Neural cell (in vitro differentiated cells): ENCODE measurements around the gene IL15RA. TPM values are rescaled to one million over a fixed set of nuclear protein-coding genes. Genes with fewer than 3 reads are reported as not detected.

Source experiments
- H2AFZ ChIP-seq: fragments of 200-600, 300-800 bp; sonication (generic), shearing (Covaris generic); 2 replicates; pipeline ENCODE4 v1.6.0; 2014; ENCODE audit warnings: low read depth, mild to moderate bottlenecking, antibody characterized with exemption, low read length, moderate library complexity
- H3F3A ChIP-seq: fragments of 200-600 bp; shearing (Covaris generic); 2 replicates; pipeline ENCODE4 v1.6.1; 2016; ENCODE audit warnings: mild to moderate bottlenecking, moderate library complexity, mixed read lengths, antibody characterized with exemption, low read length; ENCODE audit not compliant: insufficient read depth, poor library complexity, severe bottlenecking
- H3K27ac ChIP-seq: fragments of 200-600, 300-800 bp; sonication (generic), shearing (Covaris generic); 2 replicates; pipeline ENCODE4 v1.5.1; 2014; ENCODE audit warnings: mild to moderate bottlenecking, low read length, moderate library complexity
- H3K27me3 ChIP-seq: fragments of 300-800, 200-600 bp; sonication (generic), shearing (Covaris generic); 2 replicates; pipeline ENCODE4 v1.6.0; 2014; ENCODE audit warnings: mild to moderate bottlenecking, low read depth, low read length, moderate library complexity; ENCODE audit not compliant: insufficient read depth
- H3K36me3 ChIP-seq: fragments of 300-800, 200-600 bp; sonication (generic), shearing (Covaris generic); 2 replicates; pipeline ENCODE4 v1.5.1; 2014; ENCODE audit warnings: mild to moderate bottlenecking, antibody characterized with exemption, low read length, moderate library complexity; ENCODE audit not compliant: insufficient read depth
- H3K4me2 ChIP-seq: fragments of 300-800, 200-600 bp; sonication (generic), shearing (Covaris generic); 2 replicates; pipeline ENCODE4 v1.6.0; 2014; ENCODE audit warnings: mild to moderate bottlenecking, low read length
- H3K4me3 ChIP-seq: fragments of 300-800, 200-600 bp; sonication (generic), shearing (Covaris generic); 2 replicates; pipeline ENCODE4 v1.5.1; 2014; ENCODE audit warnings: mild to moderate bottlenecking, low read length, moderate library complexity
- H3K79me2 ChIP-seq: fragments of 200-600 bp; shearing (Covaris generic); replicated peaks from 2 replicates; pipeline ENCODE4 v1.6.0; 2014; ENCODE audit warnings: mild to moderate bottlenecking, low read length, moderate library complexity; ENCODE audit not compliant: insufficient read depth
- H3K9ac ChIP-seq: fragments of 300-800, 200-600 bp; sonication (generic), shearing (Covaris generic); 2 replicates; pipeline ENCODE4 v1.6.1; 2016; ENCODE audit warnings: mild to moderate bottlenecking, low read length, mixed read lengths
- H3K9me2 ChIP-seq: fragments of 200-600 bp; shearing (Covaris generic); 2 replicates; pipeline ENCODE4 v1.6.1; 2016; ENCODE audit warnings: mild to moderate bottlenecking, low read length, mixed read lengths; ENCODE audit not compliant: insufficient read depth
- H3K9me3 ChIP-seq: fragments of 200-600, 300-800 bp; sonication (generic), shearing (Covaris generic); 2 replicates; pipeline ENCODE4 v1.6.1; 2016; ENCODE audit warnings: mild to moderate bottlenecking, mixed run types, low read length, moderate library complexity, mixed read lengths
- H4K20me1 ChIP-seq: fragments of 200-600 bp; shearing (Covaris generic); 2 replicates; pipeline ENCODE4 v1.6.1; 2016; ENCODE audit warnings: mild to moderate bottlenecking, mixed run types; ENCODE audit not compliant: insufficient read depth
- CTCF ChIP-seq: fragments of 450-650 bp; IDR thresholded peaks from 2 replicates; pipeline ENCODE4 v1.5.1; 2014; ENCODE audit warnings: antibody characterized with exemption, mild to moderate bottlenecking, moderate library complexity; ENCODE audit not compliant: poor library complexity, severe bottlenecking
- EZH2 ChIP-seq: fragments of 200-600, 300-800 bp; shearing (Covaris generic), sonication (generic); IDR thresholded peaks from 2 replicates; pipeline ENCODE4 v1.6.1; 2014; ENCODE audit warnings: antibody characterized with exemption, low read length, borderline replicate concordance, mild to moderate bottlenecking; ENCODE audit not compliant: insufficient read depth, poor library complexity, severe bottlenecking
- MXI1 ChIP-seq: fragments of 450-650 bp; conservative IDR thresholded peaks from 2 replicates; pipeline ENCODE4 v1.6.1; 2014; ENCODE audit warnings: antibody characterized with exemption, mild to moderate bottlenecking; ENCODE audit not compliant: poor library complexity, severe bottlenecking
- POLR2AphosphoS5 ChIP-seq: IDR thresholded peaks from 2 replicates; pipeline ENCODE4 v1.6.1; 2012
- RAD21 ChIP-seq: fragments of 450-650 bp; conservative IDR thresholded peaks from 2 replicates; pipeline ENCODE4 v1.6.1; 2014; ENCODE audit warnings: antibody characterized with exemption, mild to moderate bottlenecking, moderate library complexity
- REST ChIP-seq: IDR thresholded peaks from 2 replicates; pipeline ENCODE4 v1.6.1; 2012; ENCODE audit warnings: borderline replicate concordance
- SMC3 ChIP-seq: fragments of 450-650 bp; conservative IDR thresholded peaks from 2 replicates; pipeline ENCODE4 v1.6.1; 2014; ENCODE audit warnings: antibody characterized with exemption, mild to moderate bottlenecking, moderate library complexity; ENCODE audit not compliant: poor library complexity
- TAF1 ChIP-seq: IDR thresholded peaks from 2 replicates; pipeline ENCODE4 v1.6.1; 2012; ENCODE audit warnings: low read depth
- polyA plus RNA-seq: library from polyadenylated mRNA; depleted of rRNA; stranded (reverse); fragments of >200 nt; gene quantifications from 2 replicates; pipeline ENCODE4 v1.2.3, GENCODE V29; 2014

Gene IL15RA
- polyA plus RNA-seq, 1 donor from 2014 or later = not detected

GRCh38 chr10:5906651-5907050, 70.7 kb downstream of the IL15RA start:
- Histone ChIP-seq H3K9me3 (no peaks in the 10 kb centered on the region), H3K4me3 (no peak overlapping the region), H3K36me3 (peaks cover 5% of the 10 kb centered on the region), H4K20me1 (no peaks in the 10 kb centered on the region), H3K79me2 (peaks cover 3% of the 10 kb centered on the region), H2AFZ (no peak overlapping the region), H3K27ac (no peak overlapping the region), H3K4me2 (no peak overlapping the region), H3K9ac (no peak overlapping the region), H3F3A (no peaks in the 10 kb centered on the region), H3K27me3 (no peaks in the 10 kb centered on the region), H3K9me2 (no peaks in the 10 kb centered on the region)
- TF ChIP-seq RAD21 (no peak), TAF1 (no peak), MXI1 (no peak), REST (no peak), SMC3 (no peak), CTCF (no peak)

GRCh38 chr10:5905854-5906507, 71.4 kb downstream of the IL15RA start:
- Histone ChIP-seq H3K27me3 (no peaks in the 10 kb centered on the region), H3F3A (no peaks in the 10 kb centered on the region), H3K36me3 (peaks cover 5% of the 10 kb centered on the region), H3K4me2 (no peak overlapping the region), H4K20me1 (no peaks in the 10 kb centered on the region), H3K4me3 (no peak overlapping the region), H3K27ac (no peak overlapping the region), H3K79me2 (peaks cover 3% of the 10 kb centered on the region), H3K9me2 (no peaks in the 10 kb centered on the region), H3K9ac (no peak overlapping the region), H3K9me3 (no peaks in the 10 kb centered on the region), H2AFZ (no peak overlapping the region)
- TF ChIP-seq RAD21 = no peak
- TF ChIP-seq EZH2 = no peak
- no peak for TF ChIP-seq CTCF
- TF ChIP-seq MXI1 = no peak
- TF ChIP-seq POLR2AphosphoS5 = no peak
- TF ChIP-seq TAF1 = no peak
